ENCODE measurements around the gene SPATA31D1.
A peak's percentile ranks its signal among the peaks of the same experiment; 100 is the strongest.
"Not testable (repeated sequence)": the region's sequence is repeated elsewhere in the genome, so short reads cannot be mapped to it uniquely, and the experiment has no call there.

The SPATA31D1 gene

GRCh38 chr9:81988472-81988871 lies at the start of gene SPATA31D1:
TSS of gene SPATA31D1 (plus strand) at chr9:81988772. CDS start at chr9:81988819, 47 bp downstream.
- not testable (repeated sequence) for DNase-seq

GRCh38 chr9:81943393-81943792 lies 45.2 kb upstream of the SPATA31D1 start, which contains the start of gene SPATA31D3:
TSS of gene SPATA31D3 (plus strand) at chr9:81943500. CDS start at chr9:81943586, 86 bp downstream.
- not testable (repeated sequence) for DNase-seq

- not testable (repeated sequence) for DNase-seq
These were observed 39.9 kb upstream of the SPATA31D1 start for GRCh38 chr9:81948650-81949049.

- no peak for DNase-seq
These were observed 35.5 kb upstream of the SPATA31D1 start for GRCh38 chr9:81953096-81953495.

- no peak for DNase-seq
These were observed 32.9 kb upstream of the SPATA31D1 start for GRCh38 chr9:81955625-81956024.

- DNase-seq = no peak
These were observed 24.1 kb upstream of the SPATA31D1 start for GRCh38 chr9:81964218-81965171.

- DNase-seq = no peak
These were observed 20.5 kb upstream of the SPATA31D1 start for GRCh38 chr9:81968026-81968425.

- no peak for DNase-seq
These were observed 18.6 kb upstream of the SPATA31D1 start for GRCh38 chr9:81969971-81970370.

- DNase-seq = no peak
These were observed 16.8 kb upstream of the SPATA31D1 start for GRCh38 chr9:81971727-81972126.

- DNase-seq = no peak
These were observed 13.8 kb upstream of the SPATA31D1 start for GRCh38 chr9:81974764-81975163.

GRCh38 chr9:81976351-81976750 lies 12.2 kb upstream of the SPATA31D1 start:
- DNase-seq = no peak

- DNase-seq = no peak
These were observed 9.4 kb upstream of the SPATA31D1 start for GRCh38 chr9:81979196-81979595.

GRCh38 chr9:81980568-81980967 lies 8.0 kb upstream of the SPATA31D1 start:
- no peak for DNase-seq

GRCh38 chr9:81981883-81982282 lies 6.7 kb upstream of the SPATA31D1 start:
- no peak for DNase-seq

GRCh38 chr9:81984928-81985327 lies 3.6 kb upstream of the SPATA31D1 start:
- no peak for DNase-seq

GRCh38 chr9:81986051-81986450 lies 2.5 kb upstream of the SPATA31D1 start:
- DNase-seq = no peak

- DNase-seq = no peak
These were observed 1.1 kb downstream of the SPATA31D1 start for GRCh38 chr9:81989700-81990099.

GRCh38 chr9:81993656-81994055 lies 5.1 kb downstream of the SPATA31D1 start:
- DNase-seq = no peak

- DNase-seq = no peak
These were observed 11.2 kb downstream of the SPATA31D1 start for GRCh38 chr9:81999806-82000205.

GRCh38 chr9:82010711-82011110 lies 22.1 kb downstream of the SPATA31D1 start:
- no peak for DNase-seq

GRCh38 chr9:82011133-82011532 lies 22.6 kb downstream of the SPATA31D1 start:
- DNase-seq = no peak

GRCh38 chr9:82012276-82012675 lies 23.7 kb downstream of the SPATA31D1 start:
- DNase-seq = no peak

GRCh38 chr9:82020331-82020730 lies 31.8 kb downstream of the SPATA31D1 start:
- peak; percentile 11 for DNase-seq

GRCh38 chr9:82021198-82021597 lies 32.6 kb downstream of the SPATA31D1 start:
- DNase-seq = peak; percentile 36
